Stimulated activated CD4-positive, alpha-beta T cell treated with anti-CD3 and anti-CD28 coated beads, Interleukin-12 subunit alpha, Interleukin-12 subunit beta, amount 100 ng/mL, for 4 hours (primary cell): Measurements from ENCODE around the gene SEMA5A.
"Not testable (repeated sequence)": the region's sequence is repeated elsewhere in the genome, so short reads cannot be mapped to it uniquely, and the experiment has no call there.

Experiments
- DNase-seq: peaks from one replicate; pipeline ENCODE4 v3.0.0-alpha.2; 2020

Gene SEMA5A

GRCh38 chr5:9353048-9353447, 192.8 kb downstream of the SEMA5A start:
- not testable (repeated sequence) for DNase-seq

GRCh38 chr5:9351546-9351945, 194.3 kb downstream of the SEMA5A start:
- no peak for DNase-seq

- DNase-seq: no peak
Observed at GRCh38 chr5:9350301-9350797, 195.5 kb downstream of the SEMA5A start.

DNA sequence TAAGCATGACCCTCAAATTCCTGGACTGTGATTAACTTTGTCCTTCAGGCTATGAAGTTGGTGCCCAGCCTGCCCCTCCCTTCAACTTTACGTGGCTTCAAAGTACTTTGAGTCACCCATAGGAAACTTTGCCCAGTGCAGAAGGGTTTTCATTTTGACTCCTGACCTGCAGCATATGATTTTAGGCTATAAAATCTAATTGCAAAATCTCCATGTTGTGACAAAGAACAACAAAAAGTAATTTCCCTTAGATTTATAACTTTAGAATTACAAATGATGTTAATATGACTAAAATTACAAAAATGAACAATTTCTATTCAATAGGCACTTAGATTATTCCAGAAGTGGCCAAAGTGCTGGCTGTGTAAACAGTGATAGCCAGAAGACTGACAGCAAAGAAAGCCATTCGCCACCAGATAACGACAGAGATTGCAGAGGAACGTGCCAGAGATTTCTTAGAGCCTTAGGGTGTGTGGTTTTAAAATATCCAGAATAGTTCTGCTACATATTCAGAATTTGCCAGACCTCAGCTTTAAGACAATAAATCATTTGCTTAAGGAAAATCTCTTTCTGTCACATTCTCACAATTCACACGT, 197.4 kb downstream of the SEMA5A start:
- DNase-seq: no peak

DNA sequence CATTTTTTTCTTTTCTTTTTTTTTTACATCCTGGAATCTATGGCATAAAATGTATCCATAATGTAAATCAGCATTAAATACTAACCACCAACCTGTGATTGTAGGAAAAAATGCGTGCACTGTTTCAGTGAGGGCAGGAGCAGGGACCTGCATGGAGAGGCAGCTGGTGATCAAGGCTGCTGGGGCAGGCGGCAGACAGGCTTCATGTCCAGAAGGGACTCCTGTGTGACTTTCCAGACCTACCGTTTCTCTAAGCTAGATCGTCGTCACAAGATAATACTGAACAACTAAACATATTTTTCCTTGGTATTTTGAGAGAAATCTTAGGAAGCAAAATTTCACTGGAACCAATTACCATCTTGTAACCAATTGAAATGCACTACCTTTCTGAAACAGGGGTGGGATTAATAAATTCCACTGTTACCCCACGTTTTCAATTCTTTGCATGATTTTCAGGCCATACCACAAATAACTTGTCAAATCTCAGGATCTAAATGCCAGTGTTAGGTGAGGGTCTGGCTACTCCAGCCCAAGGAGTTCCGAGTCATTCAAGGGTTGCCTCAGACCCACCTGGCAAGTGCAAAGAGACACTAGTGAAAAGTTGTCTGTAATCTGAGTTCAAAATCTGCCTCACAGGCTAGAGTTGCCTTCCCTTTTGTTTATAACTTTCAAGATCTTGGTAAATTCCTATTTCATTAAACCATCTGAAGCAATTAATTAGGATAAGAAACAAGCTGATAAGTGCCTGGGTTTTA, 198.2 kb downstream of the SEMA5A start:
- DNase-seq: no peak

GRCh38 chr5:9347032-9347431, 198.8 kb downstream of the SEMA5A start:
- no peak for DNase-seq

DNA sequence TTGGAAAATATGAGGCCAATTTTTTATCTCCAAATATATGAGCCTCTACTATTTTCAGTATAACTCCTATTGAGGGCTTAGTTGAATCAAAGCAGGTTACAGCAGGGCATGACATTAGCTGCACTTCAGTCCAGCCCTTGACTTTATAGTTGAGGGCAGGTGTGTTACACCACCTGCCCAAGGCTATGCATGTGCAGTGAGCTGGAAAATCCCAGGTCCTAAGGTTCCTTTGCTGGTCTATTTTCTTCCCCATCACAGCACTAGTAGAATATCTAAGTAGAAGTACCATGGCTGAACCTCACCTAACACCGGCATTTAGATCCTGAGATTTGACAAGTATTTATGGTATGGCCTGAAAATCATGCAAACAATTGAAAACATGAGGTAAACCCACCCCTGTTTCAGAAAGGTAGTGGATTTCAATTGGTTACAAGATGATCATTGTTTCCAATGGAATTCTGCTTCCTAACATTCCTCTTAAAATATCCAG, 201.1 kb downstream of the SEMA5A start:
- DNase-seq: no peak

DNA sequence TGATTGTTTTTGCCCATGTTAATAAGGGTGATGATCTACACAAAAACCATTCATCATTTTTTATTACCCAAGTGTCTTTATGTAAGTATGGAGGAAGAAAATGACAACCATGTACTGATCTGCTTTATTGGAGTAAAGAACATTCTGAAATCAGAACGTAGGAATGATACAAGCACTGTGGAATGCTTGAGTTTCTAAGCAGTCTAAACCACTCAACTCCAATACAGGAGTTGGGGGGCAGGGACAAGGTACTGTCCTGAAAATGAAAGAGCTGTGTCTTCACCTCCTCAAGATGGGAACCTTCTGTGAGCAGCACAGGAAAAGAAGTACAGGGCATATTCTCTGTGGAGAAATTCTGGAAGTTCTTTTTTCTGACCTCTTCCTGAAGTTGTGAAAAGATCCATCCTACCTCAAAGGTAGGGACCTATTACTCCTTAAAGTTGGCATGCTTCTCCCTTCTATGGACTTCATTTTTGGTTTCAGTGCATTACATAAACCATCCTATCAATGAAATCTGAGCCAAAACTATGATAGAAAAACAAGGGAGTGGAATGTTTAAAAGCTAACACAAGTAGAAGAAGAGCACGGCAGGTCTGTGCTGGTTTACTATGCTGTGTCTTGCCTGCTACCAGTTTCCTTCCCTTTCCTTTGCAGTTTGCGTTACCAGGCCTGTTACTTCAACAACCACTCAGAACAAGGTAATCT, 202.6 kb downstream of the SEMA5A start:
- DNase-seq: no peak

GRCh38 chr5:9342161-9342787, 203.6 kb downstream of the SEMA5A start:
- no peak for DNase-seq

GRCh38 chr5:9340085-9340484, 205.8 kb downstream of the SEMA5A start:
- no peak for DNase-seq

- DNase-seq: no peak
Observed at GRCh38 chr5:9339206-9339818, 206.6 kb downstream of the SEMA5A start.

GRCh38 chr5:9338796-9339195, 207.1 kb downstream of the SEMA5A start:
- no peak for DNase-seq

GRCh38 chr5:9337928-9338595, 207.8 kb downstream of the SEMA5A start:
- no peak for DNase-seq

DNA sequence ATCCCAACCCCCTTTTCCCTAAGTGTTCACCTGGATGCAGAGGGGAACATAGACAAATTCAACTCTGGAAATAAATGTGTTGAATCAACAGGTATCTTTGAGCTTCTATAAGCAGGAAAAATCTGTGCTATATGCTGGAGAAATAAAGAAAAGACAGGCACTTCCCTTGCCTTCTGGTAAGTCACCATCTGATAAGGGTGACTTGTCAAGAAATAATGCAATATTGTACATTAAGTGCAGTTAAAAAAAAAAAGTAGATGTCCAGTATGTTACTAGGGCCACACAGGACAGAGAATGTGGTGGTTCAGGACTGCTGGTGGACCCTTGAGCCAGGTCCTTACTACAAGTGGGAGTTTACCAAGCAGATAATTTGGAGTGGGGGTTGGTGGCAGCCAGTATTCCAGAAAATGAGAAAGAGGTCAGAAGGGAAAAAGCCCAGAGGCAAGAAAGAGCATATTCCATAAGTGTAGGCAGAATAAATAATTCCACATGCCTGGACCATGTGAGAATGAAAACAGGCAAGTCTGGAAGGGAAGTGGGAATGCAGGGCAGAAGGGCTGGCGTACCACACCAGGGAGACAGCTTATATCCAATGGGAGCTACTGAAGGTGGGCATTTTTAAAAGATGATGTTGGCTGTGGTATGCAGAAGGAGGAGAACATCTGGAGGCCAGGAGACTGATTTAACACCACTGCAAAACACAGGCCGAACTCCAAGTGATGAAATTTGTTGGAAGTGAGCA, 209.9 kb downstream of the SEMA5A start:
- DNase-seq: no peak

- DNase-seq: no peak
Observed at GRCh38 chr5:9335269-9335668, 210.6 kb downstream of the SEMA5A start.

DNA sequence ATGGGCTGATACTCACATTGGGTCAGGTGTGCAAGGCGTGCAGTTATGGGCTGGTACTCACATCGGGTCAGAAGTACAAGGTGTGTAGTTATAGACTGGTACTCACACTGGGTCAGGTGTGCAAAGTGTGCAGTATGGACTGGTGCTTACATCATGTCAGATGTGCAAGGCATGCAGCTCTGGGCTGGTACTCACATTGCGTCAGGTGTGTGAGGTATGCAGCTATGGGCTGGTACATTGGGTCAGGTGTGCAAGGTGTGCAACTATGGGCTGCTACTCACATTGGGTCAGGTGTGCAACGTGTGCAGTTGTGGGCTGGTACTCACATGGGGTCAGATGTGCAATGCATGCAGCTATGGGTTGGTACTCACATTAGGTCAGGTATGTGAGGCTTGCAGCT, 213.8 kb downstream of the SEMA5A start:
- no peak for DNase-seq

DNA sequence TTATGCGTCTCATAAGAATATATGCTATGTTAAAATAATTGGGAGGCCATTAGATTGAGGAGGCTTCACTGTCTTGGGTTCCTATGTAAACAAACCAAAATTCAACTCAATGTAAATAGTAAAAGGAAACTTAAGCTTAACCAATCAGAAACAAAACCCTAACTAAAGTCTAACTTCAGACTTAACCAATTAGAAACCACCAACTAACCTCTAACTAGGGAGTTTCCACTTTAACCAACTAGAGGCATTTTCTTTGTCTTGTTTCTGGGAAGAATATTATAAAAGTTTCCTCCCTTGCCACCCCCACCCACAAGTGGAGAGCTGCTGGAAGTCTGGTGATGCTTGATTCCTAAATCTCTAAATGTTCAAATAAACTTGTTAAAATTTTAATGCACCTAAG, 214.5 kb downstream of the SEMA5A start:
- no peak for DNase-seq

GRCh38 chr5:9329125-9329524, 216.8 kb downstream of the SEMA5A start:
- no peak for DNase-seq

- no peak for DNase-seq
Observed at GRCh38 chr5:9325549-9325948, 220.3 kb downstream of the SEMA5A start.

GRCh38 chr5:9324348-9325077, 221.4 kb downstream of the SEMA5A start:
- DNase-seq: no peak

DNA sequence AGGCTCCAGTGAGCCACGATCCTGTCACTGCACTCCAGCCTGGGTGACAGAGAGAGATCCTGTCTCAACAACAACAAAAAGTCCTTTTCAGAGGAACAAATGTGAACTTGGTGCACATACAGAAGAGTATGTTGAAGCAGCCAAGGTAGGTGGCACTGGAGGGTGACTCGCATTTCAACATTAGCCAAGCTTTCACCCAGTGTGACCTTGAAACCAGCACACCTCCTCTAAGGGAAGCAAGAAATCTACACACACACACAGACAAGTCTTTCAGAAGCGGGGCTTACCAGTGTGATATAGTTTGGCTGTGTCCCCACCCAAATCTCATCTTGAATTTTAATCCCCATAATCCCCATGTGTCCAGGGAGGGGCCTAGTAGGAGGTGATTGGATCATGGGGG, 225.2 kb downstream of the SEMA5A start:
- no peak for DNase-seq
